HepG2 (cell line): ENCODE measurements around the gene LRRC73. TPM values are rescaled to one million over a fixed set of nuclear protein-coding genes. Genes with fewer than 3 reads are reported as not detected.

ENCODE experiments used
- DRAP1 ChIP-seq: IDR thresholded peaks from 2 replicates; pipeline ENCODE4 v1.6.1; 2016; ENCODE audit warnings: missing genetic modification reagents, missing compliant biosample characterization
- FOXM1 ChIP-seq: sonication (generic); formaldehyde crosslinking; IDR thresholded peaks from 2 replicates; pipeline ENCODE4 v1.5.0; 2020; ENCODE audit warnings: missing genetic modification reagents
- FOXO1 ChIP-seq: sonication (generic); formaldehyde crosslinking; IDR thresholded peaks from 2 replicates; pipeline ENCODE4 v1.4.0; 2020; ENCODE audit warnings: missing genetic modification reagents
- HNF4G ChIP-seq, 2 experiments: sonication (generic) in 1 of 2; formaldehyde crosslinking in 1 of 2; IDR thresholded peaks; 2 replicates each; pipeline versions ENCODE4 v1.4.0 to v1.6.1; 2011 to 2020; ENCODE audit warnings: borderline replicate concordance in 2 of 2, low read depth in 2 of 2, mild to moderate bottlenecking in 2 of 2, low read length in 1 of 2, missing genetic modification reagents in 1 of 2, moderate library complexity in 1 of 2
- HNRNPUL1 ChIP-seq: fragments of 200-400 bp; formaldehyde crosslinking; IDR thresholded peaks from 2 replicates; pipeline ENCODE4 v1.6.1; 2017; ENCODE audit warnings: low read depth, mild to moderate bottlenecking, low read length, moderate library complexity
- MEF2D ChIP-seq: sonication (generic); formaldehyde crosslinking; IDR thresholded peaks from 2 replicates; pipeline ENCODE4 v1.5.1; 2020; ENCODE audit warnings: mild to moderate bottlenecking, missing genetic modification reagents
- NPAS2 ChIP-seq: sonication (generic); formaldehyde crosslinking; IDR thresholded peaks from 2 replicates; pipeline ENCODE4 v1.8.0; 2022; ENCODE audit warnings: mild to moderate bottlenecking, missing genetic modification reagents, borderline replicate concordance
- PHF20 ChIP-seq: sonication (generic); formaldehyde crosslinking; IDR thresholded peaks from 2 replicates; pipeline ENCODE4 v1.5.0; 2020; ENCODE audit warnings: mild to moderate bottlenecking, missing genetic modification reagents
- PHF21A ChIP-seq: sonication (generic); formaldehyde crosslinking; IDR thresholded peaks from 2 replicates; pipeline ENCODE4 v1.5.0; 2020; ENCODE audit warnings: mild to moderate bottlenecking, missing genetic modification reagents
- POLR2A ChIP-seq, 2 experiments: IDR thresholded peaks; 2 replicates each; pipeline ENCODE4 v1.6.1; 2011; ENCODE audit warnings: low read depth in 2 of 2, low read length in 2 of 2, mild to moderate bottlenecking in 1 of 2, moderate library complexity in 1 of 2; ENCODE audit not compliant: insufficient read depth in 1 of 2
- RARA ChIP-seq: IDR thresholded peaks from 2 replicates; pipeline ENCODE4 v1.6.1; 2016; ENCODE audit warnings: missing genetic modification reagents, missing compliant biosample characterization
- ZBTB7B ChIP-seq: sonication (generic); formaldehyde crosslinking; IDR thresholded peaks from 2 replicates; pipeline ENCODE4 v1.4.0; 2020; ENCODE audit warnings: missing genetic modification reagents
- ZFP90 ChIP-seq: sonication (generic); formaldehyde crosslinking; IDR thresholded peaks from 2 replicates; pipeline ENCODE4 v1.8.0; 2022; ENCODE audit warnings: missing genetic modification reagents, mild to moderate bottlenecking, inconsistent platforms, borderline replicate concordance
- ZNF329 ChIP-seq: sonication (generic); formaldehyde crosslinking; IDR thresholded peaks from 2 replicates; pipeline ENCODE4 v1.9.0; 2021; ENCODE audit warnings: low read depth, mild to moderate bottlenecking, missing genetic modification reagents
- ZNF335 ChIP-seq: sonication (generic); formaldehyde crosslinking; IDR thresholded peaks from 2 replicates; pipeline ENCODE4 v1.4.0; 2020; ENCODE audit warnings: missing genetic modification reagents
- ZNF549 ChIP-seq: sonication (generic); formaldehyde crosslinking; IDR thresholded peaks from 2 replicates; pipeline ENCODE4 v1.5.0; 2020; ENCODE audit warnings: missing genetic modification reagents
- ZNF552 ChIP-seq: sonication (generic); formaldehyde crosslinking; IDR thresholded peaks from 2 replicates; pipeline ENCODE4 v1.9.0; 2022; ENCODE audit warnings: missing genetic modification reagents, mild to moderate bottlenecking, borderline replicate concordance
- ZNF674 ChIP-seq: sonication (generic); formaldehyde crosslinking; IDR thresholded peaks from 2 replicates; pipeline ENCODE4 v1.5.0; 2020; ENCODE audit warnings: low read depth, mild to moderate bottlenecking, missing genetic modification reagents
- ZNF678 ChIP-seq: sonication (generic); formaldehyde crosslinking; IDR thresholded peaks from 2 replicates; pipeline ENCODE4 v1.4.0; 2020; ENCODE audit warnings: mild to moderate bottlenecking, missing genetic modification reagents
- ZSCAN31 ChIP-seq: sonication (generic); formaldehyde crosslinking; IDR thresholded peaks from 2 replicates; pipeline ENCODE4 v1.5.0; 2020; ENCODE audit warnings: low read depth, mild to moderate bottlenecking, missing genetic modification reagents
- polyA plus RNA-seq, 8 experiments: library from polyadenylated mRNA; depleted of rRNA in 3 of 8; stranded (reverse) in 7 of 8; unstranded in 1 of 8; fragments of >200 nt; fragmentation: Illumina TruSeq in 4 of 8; extraction: Trizol in 4 of 8; gene quantifications; 2 replicates each; pipeline versions ENCODE4 v1.2.1 to v1.2.3, GENCODE V29; 2011 to 2016; ENCODE audit warnings: low read depth in 4 of 8, missing spikeins in 1 of 8, mixed read lengths in 1 of 8; ENCODE audit not compliant: insufficient read depth in 1 of 8
- total RNA-seq, 5 experiments: library from RNA; depleted of rRNA; stranded (reverse); fragments of >200 nt; fragmentation: Illumina TruSeq; extraction: Trizol; gene quantifications; 2 replicates each; pipeline ENCODE4 v1.2.3, GENCODE V29; 2016; ENCODE audit warnings: low read depth in 1 of 5
- TF ChIP-seq, protein P1 (sequence below): sonication (generic); formaldehyde crosslinking; IDR thresholded peaks from 2 replicates; pipeline ENCODE4 v1.4.0; 2020; ENCODE audit warnings: mild to moderate bottlenecking, missing genetic modification reagents
- TF ChIP-seq, protein P2 (sequence below): IDR thresholded peaks from 2 replicates; pipeline ENCODE4 v1.6.1; 2012; ENCODE audit warnings: low read depth, low read length, improper control_type of control experiment
- TF ChIP-seq, protein P3 (sequence below): sonication (generic); formaldehyde crosslinking; IDR thresholded peaks from 2 replicates; pipeline ENCODE4 v1.9.0; 2021; ENCODE audit warnings: missing genetic modification reagents, borderline replicate concordance

LRRC73 gene
- total and polyA plus RNA-seq, 2 of the 13 experiments (the other 11 are each of a cell fraction or from before 2014, with no cell fraction given), result 0.11 to 0.12 TPM

- TF ChIP-seq NPAS2 (CRISPR knock-in tag) (no peak), ZNF674 (CRISPR knock-in tag) (no peak), PHF20 (no peak), FOXO1 (peak; percentile 64), ZNF335 (CRISPR knock-in tag) (0 out of 2 replicates have a peak, but pooled peaks have one; percentile 13), ZNF678 (CRISPR knock-in tag) (no peak), ZNF329 (CRISPR knock-in tag) (peak; percentile 27; the same call in 1 of the 2 replicates), PHF21A (peak; percentile 75; the same call in 1 of the 2 replicates), HNRNPUL1 (no peak), ZNF552 (CRISPR knock-in tag) (peak; percentile 35; the same call in 1 of the 2 replicates), RARA (peak; percentile 74), ZFP90 (CRISPR knock-in tag) (0 out of 2 replicates have a peak, but pooled peaks have one; percentile 19), FOXM1 (CRISPR knock-in tag) (no peak), HNF4G (IDR thresholded peaks at IDR 0.05; ENCODE audit: borderline replicate concordance, low read depth, low read length) (0 out of 2 replicates have a peak, but pooled peaks have one; percentile 7), HNF4G (CRISPR knock-in tag; IDR thresholded peaks at IDR 0.05; ENCODE audit: borderline replicate concordance, low read depth) (no peak), POLR2A (IDR thresholded peaks at IDR 0.05; ENCODE audit: insufficient read depth in 1 of 2, low read depth in 2 of 2, low read length in 2 of 2) (no peak), ZSCAN31 (CRISPR knock-in tag) (peak; percentile 75; the same call in 1 of the 2 replicates), DRAP1 (CRISPR knock-in tag) (0 out of 2 replicates have a peak, but pooled peaks have one; percentile 32), MEF2D (CRISPR knock-in tag) (peak; percentile 45; the same call in 1 of the 2 replicates), ZBTB7B (peak; percentile 76; the same call in 1 of the 2 replicates), ZNF549 (no peak)
- TF ChIP-seq, protein P1, sequence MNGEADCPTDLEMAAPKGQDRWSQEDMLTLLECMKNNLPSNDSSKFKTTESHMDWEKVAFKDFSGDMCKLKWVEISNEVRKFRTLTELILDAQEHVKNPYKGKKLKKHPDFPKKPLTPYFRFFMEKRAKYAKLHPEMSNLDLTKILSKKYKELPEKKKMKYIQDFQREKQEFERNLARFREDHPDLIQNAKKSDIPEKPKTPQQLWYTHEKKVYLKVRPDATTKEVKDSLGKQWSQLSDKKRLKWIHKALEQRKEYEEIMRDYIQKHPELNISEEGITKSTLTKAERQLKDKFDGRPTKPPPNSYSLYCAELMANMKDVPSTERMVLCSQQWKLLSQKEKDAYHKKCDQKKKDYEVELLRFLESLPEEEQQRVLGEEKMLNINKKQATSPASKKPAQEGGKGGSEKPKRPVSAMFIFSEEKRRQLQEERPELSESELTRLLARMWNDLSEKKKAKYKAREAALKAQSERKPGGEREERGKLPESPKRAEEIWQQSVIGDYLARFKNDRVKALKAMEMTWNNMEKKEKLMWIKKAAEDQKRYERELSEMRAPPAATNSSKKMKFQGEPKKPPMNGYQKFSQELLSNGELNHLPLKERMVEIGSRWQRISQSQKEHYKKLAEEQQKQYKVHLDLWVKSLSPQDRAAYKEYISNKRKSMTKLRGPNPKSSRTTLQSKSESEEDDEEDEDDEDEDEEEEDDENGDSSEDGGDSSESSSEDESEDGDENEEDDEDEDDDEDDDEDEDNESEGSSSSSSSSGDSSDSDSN (CRISPR knock-in tag), result 0 out of 2 replicates have a peak, but pooled peaks have one; percentile 47
- TF ChIP-seq, protein P2, sequence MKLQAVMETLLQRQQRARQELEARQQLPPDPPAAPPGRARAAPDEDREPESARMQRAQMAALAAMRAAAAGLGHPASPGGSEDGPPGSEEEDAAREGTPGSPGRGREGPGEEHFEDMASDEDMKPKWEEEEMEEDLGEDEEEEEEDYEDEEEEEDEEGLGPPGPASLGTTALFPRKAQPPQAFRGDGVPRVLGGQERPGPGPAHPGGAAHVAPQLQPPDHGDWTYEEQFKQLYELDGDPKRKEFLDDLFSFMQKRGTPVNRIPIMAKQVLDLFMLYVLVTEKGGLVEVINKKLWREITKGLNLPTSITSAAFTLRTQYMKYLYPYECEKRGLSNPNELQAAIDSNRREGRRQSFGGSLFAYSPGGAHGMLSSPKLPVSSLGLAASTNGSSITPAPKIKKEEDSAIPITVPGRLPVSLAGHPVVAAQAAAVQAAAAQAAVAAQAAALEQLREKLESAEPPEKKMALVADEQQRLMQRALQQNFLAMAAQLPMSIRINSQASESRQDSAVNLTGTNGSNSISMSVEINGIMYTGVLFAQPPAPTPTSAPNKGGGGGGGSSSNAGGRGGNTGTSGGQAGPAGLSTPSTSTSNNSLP, result no peak
- TF ChIP-seq, protein P3, sequence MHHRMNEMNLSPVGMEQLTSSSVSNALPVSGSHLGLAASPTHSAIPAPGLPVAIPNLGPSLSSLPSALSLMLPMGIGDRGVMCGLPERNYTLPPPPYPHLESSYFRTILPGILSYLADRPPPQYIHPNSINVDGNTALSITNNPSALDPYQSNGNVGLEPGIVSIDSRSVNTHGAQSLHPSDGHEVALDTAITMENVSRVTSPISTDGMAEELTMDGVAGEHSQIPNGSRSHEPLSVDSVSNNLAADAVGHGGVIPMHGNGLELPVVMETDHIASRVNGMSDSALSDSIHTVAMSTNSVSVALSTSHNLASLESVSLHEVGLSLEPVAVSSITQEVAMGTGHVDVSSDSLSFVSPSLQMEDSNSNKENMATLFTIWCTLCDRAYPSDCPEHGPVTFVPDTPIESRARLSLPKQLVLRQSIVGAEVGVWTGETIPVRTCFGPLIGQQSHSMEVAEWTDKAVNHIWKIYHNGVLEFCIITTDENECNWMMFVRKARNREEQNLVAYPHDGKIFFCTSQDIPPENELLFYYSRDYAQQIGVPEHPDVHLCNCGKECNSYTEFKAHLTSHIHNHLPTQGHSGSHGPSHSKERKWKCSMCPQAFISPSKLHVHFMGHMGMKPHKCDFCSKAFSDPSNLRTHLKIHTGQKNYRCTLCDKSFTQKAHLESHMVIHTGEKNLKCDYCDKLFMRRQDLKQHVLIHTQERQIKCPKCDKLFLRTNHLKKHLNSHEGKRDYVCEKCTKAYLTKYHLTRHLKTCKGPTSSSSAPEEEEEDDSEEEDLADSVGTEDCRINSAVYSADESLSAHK (CRISPR knock-in tag), result 0 out of 2 replicates have a peak, but pooled peaks have one; percentile 31
Observed at GRCh38 chr6:43496370-43497128, 13.6 kb downstream of the LRRC73 start (continued).
